ENCODE data around the gene AQP5.

GRCh38 chr12:49947593-49948226, 14.0 kb upstream of the AQP5 start:
- no peak for TF ChIP-seq CTCF (conservative IDR thresholded peaks at IDR 0.05)
- TF ChIP-seq ZFX (IDR thresholded peaks at IDR 0.05): no peak

Measured in C4-2B (cell line).